H1 (cell line): ENCODE data around the gene ZNF814. TPM values are rescaled to one million over a fixed set of nuclear protein-coding genes. Genes with fewer than 3 reads are reported as not detected.

ENCODE experiments used
- CTCF ChIA-PET: fragments of 300-600 bp; sonication (Branson Sonifier 250); formaldehyde crosslinking; loops from one replicate; lab custom pipeline; 2021; ENCODE audit not compliant: partially characterized antibody; lab: Charles Lee
- POLR2A ChIA-PET: fragments of 300-600 bp; sonication (Branson Sonifier 250); formaldehyde crosslinking; loops from one replicate; lab custom pipeline; 2021; ENCODE audit warnings: inconsistent platforms; ENCODE audit not compliant: partially characterized antibody; lab: Charles Lee
- DNase-seq, 2 experiments: peaks; one replicate each; pipeline versions ENCODE4 v3.0.0 to v3.0.0-alpha.2; 2010 to 2022; ENCODE audit warnings: low spot score in 2 of 2, low read depth in 1 of 2, mixed read lengths in 1 of 2
- FAIRE-seq: peaks from 2 replicates; lab custom pipeline; 2011; peaks lifted over from hg19 to GRCh38; lab: Jason Lieb, UNC
- H2AFZ ChIP-seq: 2 replicates; pipeline ENCODE4 v1.8.1; 2012; ENCODE audit warnings: low read length, inconsistent platforms
- H2AK5ac ChIP-seq: 2 replicates; pipeline ENCODE4 v1.6.1; 2013; ENCODE audit warnings: low read depth, low read length
- H2BK120ac ChIP-seq: replicated peaks from 2 replicates; pipeline ENCODE3; 2013; ENCODE audit warnings: low read depth, low read length, inconsistent platforms
- H2BK12ac ChIP-seq: 2 replicates; pipeline ENCODE4 v1.6.1; 2013; ENCODE audit warnings: low read depth, low read length
- H2BK15ac ChIP-seq: 2 replicates; pipeline ENCODE4 v1.6.1; 2013; ENCODE audit warnings: low read length
- H2BK20ac ChIP-seq: 2 replicates; pipeline ENCODE4 v1.6.1; 2013; ENCODE audit warnings: low read length
- H2BK5ac ChIP-seq: 2 replicates; pipeline ENCODE4 v1.6.1; 2013; ENCODE audit warnings: low read depth, low read length
- H3K14ac ChIP-seq: 2 replicates; pipeline ENCODE4 v1.6.1; 2013; ENCODE audit warnings: inconsistent platforms; ENCODE audit not compliant: insufficient read length
- H3K18ac ChIP-seq: 2 replicates; pipeline ENCODE4 v1.6.1; 2013; ENCODE audit warnings: low read length; ENCODE audit errors: extremely low read depth
- H3K23ac ChIP-seq: 2 replicates; pipeline ENCODE4 v1.6.1; 2013; ENCODE audit warnings: inconsistent platforms; ENCODE audit not compliant: insufficient read length
- H3K23me2 ChIP-seq: 2 replicates; pipeline ENCODE4 v1.6.1; 2013; ENCODE audit warnings: low read depth, low read length
- H3K27ac ChIP-seq: 2 replicates; pipeline ENCODE4 v1.6.1; 2011; ENCODE audit warnings: low read depth, low read length, inconsistent platforms
- H3K27me3 ChIP-seq, 4 experiments: replicated peaks in 1 of 4; 1 replicate in 1 of 4; 2 replicates in 3 of 4; pipeline versions ENCODE4 v1.6.1 to v1.8.1; 2011 to 2013; ENCODE audit warnings: low read length in 3 of 4, mild to moderate bottlenecking in 3 of 4, inconsistent platforms in 2 of 4, mixed read lengths in 2 of 4, moderate library complexity in 1 of 4; ENCODE audit not compliant: control insufficient read depth in 3 of 4, insufficient read depth in 3 of 4; ENCODE audit errors: extremely low read depth in 1 of 4
- H3K36me3 ChIP-seq, 4 experiments: 2 replicates each; pipeline versions ENCODE4 v1.6.1 to v1.8.1; 2011 to 2013; ENCODE audit warnings: mild to moderate bottlenecking in 4 of 4, low read length in 3 of 4, moderate library complexity in 2 of 4, control low read depth in 1 of 4, inconsistent platforms in 1 of 4; ENCODE audit not compliant: insufficient read depth in 4 of 4, control insufficient read depth in 2 of 4
- H3K4ac ChIP-seq: replicated peaks from 2 replicates; pipeline ENCODE3; 2013; ENCODE audit warnings: low read length, low read depth, mixed read lengths, inconsistent platforms; ENCODE audit not compliant: insufficient read length
- H3K4me1 ChIP-seq, 4 experiments: replicated peaks in 1 of 4; 1 replicate in 1 of 4; 2 replicates in 3 of 4; pipeline versions ENCODE4 v1.6.1 to v1.8.1; 2011 to 2013; ENCODE audit warnings: low read length in 3 of 4, inconsistent platforms in 2 of 4, mixed read lengths in 1 of 4; ENCODE audit not compliant: insufficient read depth in 4 of 4, control insufficient read depth in 3 of 4
- H3K4me2 ChIP-seq, 2 experiments: 2 replicates each; pipeline versions ENCODE4 v1.6.1 to v1.8.1; 2011 to 2013; ENCODE audit warnings: low read depth in 2 of 2, low read length in 2 of 2, control low read depth in 1 of 2, inconsistent platforms in 1 of 2, mild to moderate bottlenecking in 1 of 2; ENCODE audit not compliant: insufficient read depth in 1 of 2
- H3K4me3 ChIP-seq, 4 experiments: fragments of 200-600, 300-600 bp in 1 of 4; sonication (generic), shearing (Covaris generic), sonication (Bioruptor Twin) in 1 of 4; 2 replicates each; pipeline versions ENCODE4 v1.5.1 to v1.8.1; 2011 to 2016; ENCODE audit warnings: low read length in 4 of 4, low read depth in 3 of 4, control low read depth in 2 of 4, inconsistent platforms in 2 of 4, mild to moderate bottlenecking in 2 of 4, mixed read lengths in 1 of 4, moderate library complexity in 1 of 4; ENCODE audit not compliant: insufficient read depth in 2 of 4; ENCODE audit errors: extremely low read depth in 1 of 4
- H3K56ac ChIP-seq: replicated peaks from 2 replicates; pipeline ENCODE3; 2013; ENCODE audit warnings: low read depth, mild to moderate bottlenecking, mixed read lengths, low read length, inconsistent platforms; ENCODE audit not compliant: insufficient read length
- H3K79me1 ChIP-seq: 2 replicates; pipeline ENCODE4 v1.6.1; 2013; ENCODE audit warnings: low read depth, low read length, control low read depth
- H3K79me2 ChIP-seq, 2 experiments: 2 replicates each; pipeline versions ENCODE4 v1.6.1 to v1.8.1; 2012 to 2013; ENCODE audit warnings: low read length in 2 of 2, mild to moderate bottlenecking in 2 of 2, inconsistent platforms in 1 of 2; ENCODE audit not compliant: insufficient read depth in 2 of 2, control insufficient read depth in 1 of 2
- H3K9ac ChIP-seq, 4 experiments: replicated peaks in 1 of 4; 1 replicate in 1 of 4; 2 replicates in 3 of 4; pipeline versions ENCODE4 v1.6.1 to v1.8.1; 2011 to 2013; ENCODE audit warnings: low read depth in 3 of 4, low read length in 3 of 4, control low read depth in 2 of 4, mild to moderate bottlenecking in 2 of 4, moderate library complexity in 2 of 4, inconsistent platforms in 1 of 4; ENCODE audit errors: extremely low read depth in 1 of 4
- H3K9me3 ChIP-seq, 2 experiments: 2 replicates each; pipeline versions ENCODE4 v1.6.1 to v1.8.1; 2012 to 2013; ENCODE audit warnings: mild to moderate bottlenecking in 2 of 2, moderate library complexity in 2 of 2, control low read depth in 1 of 2, inconsistent platforms in 1 of 2, low read depth in 1 of 2, low read length in 1 of 2, mixed read lengths in 1 of 2; ENCODE audit not compliant: insufficient read depth in 2 of 2
- H4K20me1 ChIP-seq, 2 experiments: replicated peaks in 1 of 2; 2 replicates each; pipeline versions ENCODE3 to v1.8.1; 2011 to 2013; ENCODE audit warnings: inconsistent platforms in 2 of 2, low read length in 2 of 2, mild to moderate bottlenecking in 1 of 2; ENCODE audit not compliant: insufficient read depth in 2 of 2, control insufficient read depth in 1 of 2
- H4K5ac ChIP-seq: 2 replicates; pipeline ENCODE4 v1.6.1; 2013; ENCODE audit warnings: low read length, low read depth, mixed read lengths, inconsistent platforms; ENCODE audit not compliant: insufficient read length
- H4K8ac ChIP-seq: 2 replicates; pipeline ENCODE4 v1.8.0; 2013; ENCODE audit warnings: mild to moderate bottlenecking, moderate library complexity, low read length, inconsistent platforms; ENCODE audit not compliant: insufficient read depth; ENCODE audit errors: extremely low read depth
- H4K91ac ChIP-seq: replicated peaks from 2 replicates; pipeline ENCODE3; 2013; ENCODE audit warnings: low read length, mixed read lengths, inconsistent platforms; ENCODE audit not compliant: insufficient read length
- ATF3 ChIP-seq: IDR thresholded peaks from 2 replicates; pipeline ENCODE4 v1.6.1; 2011; ENCODE audit warnings: low read depth, mild to moderate bottlenecking, low read length; ENCODE audit not compliant: insufficient read depth
- CBX8 ChIP-seq: fragments of 300-800, 300-1000 bp; sonication (generic); IDR thresholded peaks from 2 replicates; pipeline ENCODE4 v1.7.1; 2016; ENCODE audit warnings: low read depth, low read length, borderline replicate concordance
- CHD1 ChIP-seq: IDR thresholded peaks from 2 replicates; pipeline ENCODE4 v1.6.1; 2012; ENCODE audit warnings: low read depth, low read length, improper control_type of control experiment
- EP300 ChIP-seq, 2 experiments: IDR thresholded peaks; 1 replicate in 1 of 2; 2 replicates in 1 of 2; pipeline ENCODE4 v1.6.1; 2011 to 2012; ENCODE audit warnings: low read depth in 2 of 2, low read length in 2 of 2, mild to moderate bottlenecking in 2 of 2, borderline replicate concordance in 1 of 2, inconsistent platforms in 1 of 2, moderate library complexity in 1 of 2
- GABPA ChIP-seq: IDR thresholded peaks from 2 replicates; pipeline ENCODE4 v1.6.1; 2011; ENCODE audit warnings: mild to moderate bottlenecking, low read length, moderate library complexity, borderline replicate concordance; ENCODE audit not compliant: insufficient read depth
- MAFK ChIP-seq: IDR thresholded peaks from 2 replicates; pipeline ENCODE4 v1.6.1; 2012; ENCODE audit warnings: low read depth, mild to moderate bottlenecking, improper control_type of control experiment, low read length
- NRF1 ChIP-seq: IDR thresholded peaks from 2 replicates; pipeline ENCODE4 v1.6.1; 2011; ENCODE audit warnings: mild to moderate bottlenecking, low read depth, low read length, improper control_type of control experiment
- RFX5 ChIP-seq: IDR thresholded peaks from 2 replicates; pipeline ENCODE4 v1.6.1; 2011; ENCODE audit warnings: low read depth, low read length, improper control_type of control experiment, borderline replicate concordance
- RNF2 ChIP-seq: fragments of 200-900, 300-1000 bp; sonication (generic); IDR thresholded peaks from 2 replicates; pipeline ENCODE4 v1.7.1; 2016; ENCODE audit warnings: borderline replicate concordance, low read depth, mild to moderate bottlenecking, antibody characterized with exemption, low read length; ENCODE audit not compliant: poor library complexity, severe bottlenecking; ENCODE audit errors: missing control alignments
- SP2 ChIP-seq: IDR thresholded peaks from 2 replicates; pipeline ENCODE4 v1.6.1; 2012; ENCODE audit warnings: mild to moderate bottlenecking, low read length, inconsistent platforms
- TAF1 ChIP-seq: IDR thresholded peaks from 2 replicates; pipeline ENCODE4 v1.6.1; 2011; ENCODE audit warnings: mild to moderate bottlenecking, low read depth, low read length
- WGBS, 2 experiments: shearing (Covaris generic) in 1 of 2; methylation state at CpG; one replicate each; pipeline versions ENCODE4 v1.1.6 to v1.1.7; 2013 to 2015; ENCODE audit warnings: low lambda C conversion rate in 2 of 2, mixed read lengths in 2 of 2, inconsistent platforms in 1 of 2, low coverage in 1 of 2, missing lambda C conversion rate in 1 of 2; ENCODE audit not compliant: insufficient replicate concordance in 2 of 2, insufficient coverage in 1 of 2, insufficient read length in 1 of 2; ENCODE audit errors: extremely low coverage in 1 of 2, missing lambda C conversion rate in 1 of 2; 5-methylcytosine and 5-hydroxymethylcytosine counted together
- polyA plus RNA-seq, 7 experiments: library from polyadenylated mRNA; depleted of rRNA in 3 of 7; stranded (reverse) in 5 of 7; unstranded in 2 of 7; fragments of >200 nt in 5 of 7; fragments of 200-250 nt in 2 of 7; gene quantifications; 1 replicate in 5 of 7; 2 replicates in 1 of 7; 4 replicates in 1 of 7; pipeline versions ENCODE4 v1.2.1 to v1.2.3, GENCODE V29; 2011 to 2013; ENCODE audit warnings: missing spikeins in 2 of 7, mixed read lengths in 2 of 7
- total RNA-seq: library from RNA; stranded (reverse); fragmentation: NEBNext Ultra II Directional; extraction: Animal tissue kit (Norgen Biotek cat#: 25700); gene quantifications from 2 replicates; pipeline ENCODE4 v1.2.1, GENCODE V29; 2021
- TF ChIP-seq, protein P1 (sequence below): IDR thresholded peaks from 2 replicates; pipeline ENCODE4 v1.6.1; 2011; ENCODE audit warnings: low read length, improper control_type of control experiment

ZNF814 gene
- total and polyA plus RNA-seq, 2 of the 8 experiments (the other 6 are each of a cell fraction or from before 2014, with no cell fraction given), result 90.9 to 99.6 TPM

DNA sequence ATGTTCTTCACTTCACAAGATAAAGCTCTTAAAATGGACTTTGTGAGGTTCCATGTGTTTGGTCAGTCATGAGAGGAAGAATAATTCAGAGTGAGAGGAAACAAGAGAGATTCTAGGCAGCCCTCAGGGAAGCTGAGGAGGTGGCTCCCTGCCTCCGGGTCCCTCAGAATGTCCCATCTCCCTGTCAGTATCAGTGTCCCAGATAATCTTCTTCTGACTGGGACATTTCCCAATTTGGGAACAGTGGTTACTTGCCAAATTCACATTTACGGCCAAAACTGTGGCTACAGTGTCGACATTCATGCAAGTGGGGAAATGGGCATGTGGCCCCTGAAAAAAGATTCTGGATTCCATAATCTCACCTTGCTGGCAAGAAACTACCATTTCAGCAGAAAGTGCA, 18.6 kb upstream of the ZNF814 start:
- no peak overlapping the region for H3K14ac ChIP-seq
- DNase-seq, result no peak
- H2BK120ac ChIP-seq, result no peak overlapping the region
- H3K36me3 ChIP-seq, result peaks cover 6 to 33% (median 22%) of the 10 kb centered on the region in 4 experiments; a peak in 7 of 8 replicates
- no peak overlapping the region for H3K9ac ChIP-seq
- H3K4me2 ChIP-seq, result no peak overlapping the region
- no peaks in the 10 kb centered on the region for H3K9me3 ChIP-seq
- no peak overlapping the region for H2BK5ac ChIP-seq
- no peak overlapping the region for H3K27ac ChIP-seq
- peaks cover 0 to 4% of the 10 kb centered on the region in 2 experiments; a peak in 2 of 4 replicates for H3K79me2 ChIP-seq
- H2BK20ac ChIP-seq, result no peak overlapping the region
- no peaks in the 10 kb centered on the region for H3K27me3 ChIP-seq
- H3K4me3 ChIP-seq, result no peak overlapping the region
- H2AFZ ChIP-seq, result no peak overlapping the region
- H4K20me1 ChIP-seq, result peaks cover 0 to 2% of the 10 kb centered on the region in 2 experiments
- ChIA-PET CTCF (interaction anchor here (1.2 to 1.3 kb wide), 2 partner anchors 14 to 185 kb away, joined by 3 read pairs; no protein-coding TSS in a partner anchor), POLR2A (interaction anchor here (0.9 to 2.1 kb wide), 4 partner anchors 9 to 27 kb away, joined by 3 to 8 read pairs (median 4); partner anchors contain the start of genes ZNF417 and ZNF814)
- H4K8ac ChIP-seq, result no peak overlapping the region
- no peak overlapping the region for H2BK12ac ChIP-seq
- no peak overlapping the region for H4K5ac ChIP-seq
- no peaks in the 10 kb centered on the region for H3K23me2 ChIP-seq
- FAIRE-seq, result no peak
- no peak overlapping the region for H2BK15ac ChIP-seq
- no peaks in the 10 kb centered on the region for H3K4me1 ChIP-seq
- H3K56ac ChIP-seq, result no peak overlapping the region
- H3K23ac ChIP-seq, result no peak overlapping the region
- H3K79me1 ChIP-seq, result no peaks in the 10 kb centered on the region
- no peak overlapping the region for H4K91ac ChIP-seq
- 95% methylated on average over 3 of the region's 3 CpGs; no CpG with 5 or more reads in 1 of the 2 experiments for WGBS, 2 experiments
- H3K4ac ChIP-seq, result no peak overlapping the region
- no peak overlapping the region for H2AK5ac ChIP-seq
- H3K18ac ChIP-seq, result no peak overlapping the region
- TF ChIP-seq MAFK (no peak), CBX8 (no peak), CHD1 (no peak), SP2 (no peak), EP300 (IDR thresholded peaks at IDR 0.05; ENCODE audit: borderline replicate concordance in 1 of 2, low read depth in 2 of 2, low read length in 2 of 2) (no peak), ATF3 (no peak), RFX5 (no peak), TAF1 (no peak), NRF1 (no peak), RNF2 (no peak), GABPA (no peak)
- TF ChIP-seq, protein P1, sequence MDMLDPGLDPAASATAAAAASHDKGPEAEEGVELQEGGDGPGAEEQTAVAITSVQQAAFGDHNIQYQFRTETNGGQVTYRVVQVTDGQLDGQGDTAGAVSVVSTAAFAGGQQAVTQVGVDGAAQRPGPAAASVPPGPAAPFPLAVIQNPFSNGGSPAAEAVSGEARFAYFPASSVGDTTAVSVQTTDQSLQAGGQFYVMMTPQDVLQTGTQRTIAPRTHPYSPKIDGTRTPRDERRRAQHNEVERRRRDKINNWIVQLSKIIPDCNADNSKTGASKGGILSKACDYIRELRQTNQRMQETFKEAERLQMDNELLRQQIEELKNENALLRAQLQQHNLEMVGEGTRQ, result no peak
